K562 (cell line): Measurements from ENCODE around the gene CSTB.
A peak's percentile ranks its signal among the peaks of the same experiment; 100 is the strongest.

Source experiments
- CBFB ChIP-seq: sonication (generic); formaldehyde crosslinking; IDR thresholded peaks from 2 replicates; pipeline ENCODE4 v1.4.0; 2020; ENCODE audit warnings: mild to moderate bottlenecking, missing genetic modification reagents
- CHD4 ChIP-seq: fragments of 200-600 bp; sonication (generic); IDR thresholded peaks from 3 replicates; pipeline ENCODE4 v1.6.1; 2012; ENCODE audit warnings: low read depth, mild to moderate bottlenecking, mixed read lengths, low read length, inconsistent platforms; ENCODE audit not compliant: insufficient read depth, insufficient replicate concordance, poor library complexity, severe bottlenecking
- CSDE1 ChIP-seq, 2 experiments: fragments of 450-650 bp; IDR thresholded peaks; 2 replicates each; pipeline ENCODE4 v1.6.1; 2016; ENCODE audit warnings: mild to moderate bottlenecking in 1 of 2
- EZH2 ChIP-seq: IDR thresholded peaks from 2 replicates; pipeline ENCODE4 v1.6.1; 2012; ENCODE audit warnings: low read depth, mild to moderate bottlenecking, inconsistent platforms, low read length, borderline replicate concordance
- HDAC1 ChIP-seq, 2 experiments: fragments of 450-650 bp; IDR thresholded peaks; 2 replicates each; pipeline ENCODE4 v1.6.1; 2016 to 2017; ENCODE audit warnings: inconsistent platforms in 1 of 2, mild to moderate bottlenecking in 1 of 2, moderate library complexity in 1 of 2
- HDAC2 ChIP-seq: fragments of 450-650 bp; IDR thresholded peaks from 2 replicates; pipeline ENCODE4 v1.6.1; 2016; ENCODE audit warnings: mild to moderate bottlenecking
- HNRNPK ChIP-seq: fragments of 200-400 bp; formaldehyde crosslinking; IDR thresholded peaks from one replicate; pipeline ENCODE4 v1.6.1; 2018; ENCODE audit warnings: mild to moderate bottlenecking, low read depth, low read length; ENCODE audit not compliant: poor library complexity, severe bottlenecking
- MTA3 ChIP-seq: fragments of 450-650 bp; formaldehyde crosslinking; IDR thresholded peaks from 2 replicates; pipeline ENCODE4 v1.6.1; 2017; ENCODE audit warnings: mild to moderate bottlenecking, borderline replicate concordance
- MYBL2 ChIP-seq, 2 experiments: fragments of 450-650 bp in 1 of 2; sonication (generic) in 1 of 2; formaldehyde crosslinking in 1 of 2; IDR thresholded peaks; 2 replicates each; pipeline versions ENCODE4 v1.6.1 to v1.8.1; 2017 to 2022; ENCODE audit warnings: borderline replicate concordance in 1 of 2, inconsistent platforms in 1 of 2, low read depth in 1 of 2, mild to moderate bottlenecking in 1 of 2, missing genetic modification reagents in 1 of 2, moderate library complexity in 1 of 2
- SMARCC2 ChIP-seq: fragments of 450-650 bp; IDR thresholded peaks from 2 replicates; pipeline ENCODE4 v1.6.1; 2017; ENCODE audit warnings: antibody characterized with exemption, moderate library complexity, mild to moderate bottlenecking, low read depth
- YY1 ChIP-seq, 3 experiments: IDR thresholded peaks; 2 replicates each; pipeline ENCODE4 v1.6.1; 2011; ENCODE audit warnings: low read length in 2 of 3, mild to moderate bottlenecking in 2 of 3, moderate library complexity in 2 of 3, borderline replicate concordance in 1 of 3, control low read depth in 1 of 3, low read depth in 1 of 3; ENCODE audit not compliant: insufficient read depth in 3 of 3, insufficient replicate concordance in 2 of 3, control insufficient read depth in 1 of 3, insufficient read length in 1 of 3; ENCODE audit errors: extremely low read depth in 1 of 3
- ZNF184 ChIP-seq: sonication (generic); formaldehyde crosslinking; IDR thresholded peaks from 2 replicates; pipeline ENCODE4 v1.5.0; 2020; ENCODE audit warnings: missing genetic modification reagents
- TF ChIP-seq, protein P1 (sequence below), 3 experiments: IDR thresholded peaks in 2 of 3; conservative IDR thresholded peaks in 1 of 3; 2 replicates each; pipeline ENCODE4 v1.5.1; 2011 to 2012; ENCODE audit warnings: low read length in 3 of 3, mild to moderate bottlenecking in 3 of 3, control low read depth in 2 of 3, improper control_type of control experiment in 1 of 3, inconsistent platforms in 1 of 3, low read depth in 1 of 3, mixed read lengths in 1 of 3, moderate library complexity in 1 of 3; ENCODE audit not compliant: insufficient read depth in 2 of 3
- TF ChIP-seq, protein P2 (sequence below): fragments of 450-650 bp; formaldehyde crosslinking; IDR thresholded peaks from 2 replicates; pipeline ENCODE4 v1.4.0; 2022; ENCODE audit warnings: missing genetic modification characterization

DNA sequence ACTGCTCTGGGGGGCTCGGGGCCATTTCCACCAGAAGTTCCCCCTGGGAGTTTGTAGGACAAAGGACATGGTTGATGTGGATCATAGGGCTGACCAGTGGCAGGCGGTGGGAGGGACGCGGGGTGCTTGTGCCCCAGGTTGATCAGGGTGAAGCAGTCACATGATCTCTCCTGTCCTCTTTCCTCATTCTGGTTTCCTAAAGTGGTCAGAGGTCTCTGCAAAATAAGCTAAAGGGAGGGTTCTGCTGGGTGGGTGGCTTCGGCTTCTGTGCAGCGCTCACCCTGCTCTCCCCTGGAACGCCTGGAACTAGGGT lies 48.0 kb downstream of the CSTB start:
- TF ChIP-seq CBFB (CRISPR knock-in tag), result no peak
- no peak for TF ChIP-seq MTA3
- TF ChIP-seq ZNF184 (CRISPR knock-in tag), result no peak
- no peak for TF ChIP-seq CHD4
- TF ChIP-seq CSDE1 (IDR thresholded peaks at IDR 0.05), result no peak
- no peak for TF ChIP-seq EZH2
- TF ChIP-seq, protein P1, sequence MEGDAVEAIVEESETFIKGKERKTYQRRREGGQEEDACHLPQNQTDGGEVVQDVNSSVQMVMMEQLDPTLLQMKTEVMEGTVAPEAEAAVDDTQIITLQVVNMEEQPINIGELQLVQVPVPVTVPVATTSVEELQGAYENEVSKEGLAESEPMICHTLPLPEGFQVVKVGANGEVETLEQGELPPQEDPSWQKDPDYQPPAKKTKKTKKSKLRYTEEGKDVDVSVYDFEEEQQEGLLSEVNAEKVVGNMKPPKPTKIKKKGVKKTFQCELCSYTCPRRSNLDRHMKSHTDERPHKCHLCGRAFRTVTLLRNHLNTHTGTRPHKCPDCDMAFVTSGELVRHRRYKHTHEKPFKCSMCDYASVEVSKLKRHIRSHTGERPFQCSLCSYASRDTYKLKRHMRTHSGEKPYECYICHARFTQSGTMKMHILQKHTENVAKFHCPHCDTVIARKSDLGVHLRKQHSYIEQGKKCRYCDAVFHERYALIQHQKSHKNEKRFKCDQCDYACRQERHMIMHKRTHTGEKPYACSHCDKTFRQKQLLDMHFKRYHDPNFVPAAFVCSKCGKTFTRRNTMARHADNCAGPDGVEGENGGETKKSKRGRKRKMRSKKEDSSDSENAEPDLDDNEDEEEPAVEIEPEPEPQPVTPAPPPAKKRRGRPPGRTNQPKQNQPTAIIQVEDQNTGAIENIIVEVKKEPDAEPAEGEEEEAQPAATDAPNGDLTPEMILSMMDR (IDR thresholded peaks at IDR 0.05 in 2 of 3, conservative IDR thresholded peaks at IDR 0.05 in 1 of 3; ENCODE audit: insufficient read depth in 2 of 3, low read depth in 1 of 3, low read length in 3 of 3), result no peak
- no peak for TF ChIP-seq YY1 (IDR thresholded peaks at IDR 0.05; ENCODE audit: borderline replicate concordance in 1 of 3, control insufficient read depth in 1 of 3, extremely low read depth in 1 of 3, insufficient read depth in 3 of 3, insufficient read length in 1 of 3, insufficient replicate concordance in 2 of 3, low read depth in 1 of 3, low read length in 2 of 3)
- TF ChIP-seq HDAC1 (IDR thresholded peaks at IDR 0.05), result no peak
- TF ChIP-seq, protein P2, sequence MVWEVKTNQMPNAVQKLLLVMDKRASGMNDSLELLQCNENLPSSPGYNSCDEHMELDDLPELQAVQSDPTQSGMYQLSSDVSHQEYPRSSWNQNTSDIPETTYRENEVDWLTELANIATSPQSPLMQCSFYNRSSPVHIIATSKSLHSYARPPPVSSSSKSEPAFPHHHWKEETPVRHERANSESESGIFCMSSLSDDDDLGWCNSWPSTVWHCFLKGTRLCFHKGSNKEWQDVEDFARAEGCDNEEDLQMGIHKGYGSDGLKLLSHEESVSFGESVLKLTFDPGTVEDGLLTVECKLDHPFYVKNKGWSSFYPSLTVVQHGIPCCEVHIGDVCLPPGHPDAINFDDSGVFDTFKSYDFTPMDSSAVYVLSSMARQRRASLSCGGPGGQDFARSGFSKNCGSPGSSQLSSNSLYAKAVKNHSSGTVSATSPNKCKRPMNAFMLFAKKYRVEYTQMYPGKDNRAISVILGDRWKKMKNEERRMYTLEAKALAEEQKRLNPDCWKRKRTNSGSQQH (CRISPR knock-in tag), result 0 out of 2 replicates have a peak, but pooled peaks have one; percentile 5
- TF ChIP-seq MYBL2 (IDR thresholded peaks at IDR 0.05; ENCODE audit: low read depth), result no peak
- no peak for TF ChIP-seq MYBL2 (CRISPR knock-in tag; IDR thresholded peaks at IDR 0.05; ENCODE audit: borderline replicate concordance)
- no peak for TF ChIP-seq HNRNPK
- no peak for TF ChIP-seq HDAC2
- TF ChIP-seq SMARCC2, result no peak
